Brain microvascular endothelial cell (primary cell): ENCODE measurements around the gene COX14.

Experiments used
- DNase-seq: peaks from one replicate; pipeline ENCODE4 v3.0.0-alpha.2; 2020
- H3K27ac ChIP-seq: fragments of 250-450 bp; sonication (Bioruptor Pico); 2 replicates; pipeline ENCODE4 v1.5.1; 2020; ENCODE audit warnings: mild to moderate bottlenecking, moderate library complexity
- H3K27me3 ChIP-seq: fragments of 250-450 bp; sonication (Bioruptor Pico); replicated peaks from 2 replicates; pipeline ENCODE4 v1.5.1; 2020; ENCODE audit warnings: mild to moderate bottlenecking
- H3K36me3 ChIP-seq: fragments of 250-450 bp; sonication (Bioruptor Pico); replicated peaks from 2 replicates; pipeline ENCODE4 v1.5.1; 2020; ENCODE audit warnings: mild to moderate bottlenecking
- H3K4me3 ChIP-seq: 2 replicates; pipeline ENCODE4 v1.5.1; 2011; ENCODE audit warnings: low read depth, mild to moderate bottlenecking, control low read depth, low read length, moderate library complexity
- in situ Hi-C: cut with HindIII; loops from 2 replicates; pipeline ENCODE4 v1.10.0; 2017; ENCODE audit warnings: low sequenced_read_pairs, low pct_ligation_motif_present
- TF ChIP-seq, protein P1 (sequence below): IDR thresholded peaks from 2 replicates; pipeline ENCODE4 v1.5.1; 2011; ENCODE audit warnings: low read depth, mild to moderate bottlenecking, moderate library complexity, low read length, control low read depth, inconsistent platforms; ENCODE audit errors: missing control alignments

COX14 gene

DNA sequence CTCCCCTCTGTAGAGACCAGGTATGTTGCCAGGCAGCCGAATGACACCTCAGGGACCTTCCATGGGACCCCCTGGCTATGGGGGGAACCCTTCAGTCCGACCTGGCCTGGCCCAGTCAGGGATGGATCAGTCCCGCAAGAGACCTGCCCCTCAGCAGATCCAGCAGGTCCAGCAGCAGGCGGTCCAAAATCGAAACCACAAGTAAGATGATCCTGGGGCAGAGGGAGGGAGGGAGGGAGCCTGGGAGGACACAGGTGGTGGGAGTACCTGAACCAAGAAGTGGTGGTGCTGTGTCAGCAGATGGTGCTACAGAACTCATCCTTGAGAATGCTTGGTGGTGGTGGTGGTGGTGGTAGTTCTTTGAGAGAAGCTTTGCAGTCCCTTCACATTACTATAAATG is 25.9 kb upstream of the COX14 start:
- TF ChIP-seq, protein P1, sequence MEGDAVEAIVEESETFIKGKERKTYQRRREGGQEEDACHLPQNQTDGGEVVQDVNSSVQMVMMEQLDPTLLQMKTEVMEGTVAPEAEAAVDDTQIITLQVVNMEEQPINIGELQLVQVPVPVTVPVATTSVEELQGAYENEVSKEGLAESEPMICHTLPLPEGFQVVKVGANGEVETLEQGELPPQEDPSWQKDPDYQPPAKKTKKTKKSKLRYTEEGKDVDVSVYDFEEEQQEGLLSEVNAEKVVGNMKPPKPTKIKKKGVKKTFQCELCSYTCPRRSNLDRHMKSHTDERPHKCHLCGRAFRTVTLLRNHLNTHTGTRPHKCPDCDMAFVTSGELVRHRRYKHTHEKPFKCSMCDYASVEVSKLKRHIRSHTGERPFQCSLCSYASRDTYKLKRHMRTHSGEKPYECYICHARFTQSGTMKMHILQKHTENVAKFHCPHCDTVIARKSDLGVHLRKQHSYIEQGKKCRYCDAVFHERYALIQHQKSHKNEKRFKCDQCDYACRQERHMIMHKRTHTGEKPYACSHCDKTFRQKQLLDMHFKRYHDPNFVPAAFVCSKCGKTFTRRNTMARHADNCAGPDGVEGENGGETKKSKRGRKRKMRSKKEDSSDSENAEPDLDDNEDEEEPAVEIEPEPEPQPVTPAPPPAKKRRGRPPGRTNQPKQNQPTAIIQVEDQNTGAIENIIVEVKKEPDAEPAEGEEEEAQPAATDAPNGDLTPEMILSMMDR, result no peak
- H3K4me3 ChIP-seq, result peak overlapping the region; percentile 67
- no peaks in the 10 kb centered on the region for H3K27me3 ChIP-seq
- peaks cover 33% of the 10 kb centered on the region for H3K36me3 ChIP-seq
- no peak overlapping the region for H3K27ac ChIP-seq
- in situ Hi-C loops, result no loop called here
- DNase-seq, result no peak

DNA sequence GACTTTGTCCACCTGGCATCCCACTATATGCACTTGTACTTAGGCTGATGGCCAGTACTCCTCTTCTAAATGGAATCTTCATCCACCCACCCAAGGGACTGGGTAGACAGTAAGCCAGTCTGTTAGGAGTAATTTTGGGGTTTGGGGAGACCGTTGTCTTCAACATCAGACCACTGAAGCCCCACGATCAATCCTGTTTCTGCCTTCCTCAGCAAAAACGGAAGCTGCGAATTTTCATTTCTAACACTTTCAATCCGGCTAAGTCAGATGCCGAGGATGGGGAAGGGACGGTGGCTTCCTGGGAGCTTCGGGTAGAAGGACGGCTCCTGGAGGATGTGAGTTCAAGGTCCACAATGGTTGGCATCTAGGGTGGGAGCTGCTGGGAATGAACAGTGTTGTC is 24.9 kb upstream of the COX14 start:
- in situ Hi-C loops, result no loop called here
- no peak overlapping the region for H3K27ac ChIP-seq

DNA sequence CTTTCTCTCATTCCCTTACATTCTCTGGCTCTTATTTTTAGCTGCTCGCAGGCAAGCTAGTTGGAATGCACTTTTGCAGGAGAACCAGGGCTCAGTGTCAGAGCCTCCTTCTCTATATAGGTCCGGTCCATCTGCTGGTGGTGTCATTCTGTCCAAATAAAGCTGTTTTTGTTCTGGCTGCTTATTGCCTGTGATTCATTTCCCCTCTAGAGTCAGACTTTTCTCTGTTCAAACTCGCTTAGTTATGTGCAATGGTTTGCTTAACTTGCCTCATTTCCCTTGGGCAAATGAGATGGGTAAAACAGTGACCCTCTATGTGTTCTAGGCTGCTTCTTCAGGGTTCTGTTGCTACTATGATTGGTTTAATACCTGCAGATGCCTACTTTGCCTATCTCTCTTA is 24.0 kb upstream of the COX14 start:
- DNase-seq, result peak; percentile 60

More for the DNA sequence above, 24.9 kb upstream of the COX14 start:
- no peak for DNase-seq
- H3K4me3 ChIP-seq, result no peak overlapping the region
- TF ChIP-seq, protein P1, result no peak
- no peaks in the 10 kb centered on the region for H3K27me3 ChIP-seq
- H3K36me3 ChIP-seq, result peaks cover 42% of the 10 kb centered on the region

DNA sequence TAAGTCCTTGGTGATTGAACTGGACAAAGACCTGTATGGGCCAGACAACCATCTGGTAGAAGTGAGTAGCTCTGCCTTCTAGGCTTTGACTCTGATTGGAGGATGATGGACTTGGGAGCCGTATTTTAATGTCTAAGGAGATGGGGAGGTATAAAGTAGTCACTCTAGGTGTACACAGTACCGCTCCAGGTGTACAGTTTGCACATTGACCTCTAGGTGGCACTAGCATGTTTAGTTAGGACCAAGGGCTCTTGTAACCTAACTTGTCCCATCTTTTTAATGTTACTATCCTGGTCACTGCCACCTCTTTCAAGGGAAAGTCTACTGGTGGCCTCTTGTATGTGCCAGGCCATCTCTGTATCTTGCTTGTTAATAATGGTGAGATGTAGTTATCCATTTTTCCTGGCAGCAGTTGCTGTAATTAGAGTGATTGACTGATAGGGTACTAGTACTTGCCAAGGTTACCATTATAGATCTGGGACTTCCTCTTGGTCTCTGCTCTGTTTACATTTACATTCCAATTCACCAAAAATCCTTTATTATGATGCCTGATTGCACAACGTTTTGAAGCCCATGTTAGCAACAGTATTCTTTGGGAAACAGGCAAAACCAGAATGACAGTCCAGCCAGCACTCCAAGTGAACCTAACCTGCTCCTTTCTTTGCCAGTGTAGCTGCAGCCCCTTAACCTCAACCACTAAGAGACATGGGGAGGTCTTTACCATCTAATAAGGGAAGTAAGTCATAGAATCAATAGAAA is 23.3 kb upstream of the COX14 start:
- H3K36me3 ChIP-seq, result peaks cover 54% of the 10 kb centered on the region
- H3K27me3 ChIP-seq, result no peaks in the 10 kb centered on the region
- peak overlapping the region; percentile 51 for H3K27ac ChIP-seq
- no peak overlapping the region for H3K4me3 ChIP-seq
- DNase-seq, result peak; percentile 37
- TF ChIP-seq, protein P1, result peak; percentile 88
- in situ Hi-C loops, result no loop called here

More for the DNA sequence above, 24.0 kb upstream of the COX14 start:
- in situ Hi-C loops, result no loop called here
- Histone ChIP-seq H3K36me3 (peaks cover 48% of the 10 kb centered on the region), H3K4me3 (no peak overlapping the region), H3K27ac (peak overlapping the region; percentile 51), H3K27me3 (no peaks in the 10 kb centered on the region)
- TF ChIP-seq, protein P1, result no peak

DNA sequence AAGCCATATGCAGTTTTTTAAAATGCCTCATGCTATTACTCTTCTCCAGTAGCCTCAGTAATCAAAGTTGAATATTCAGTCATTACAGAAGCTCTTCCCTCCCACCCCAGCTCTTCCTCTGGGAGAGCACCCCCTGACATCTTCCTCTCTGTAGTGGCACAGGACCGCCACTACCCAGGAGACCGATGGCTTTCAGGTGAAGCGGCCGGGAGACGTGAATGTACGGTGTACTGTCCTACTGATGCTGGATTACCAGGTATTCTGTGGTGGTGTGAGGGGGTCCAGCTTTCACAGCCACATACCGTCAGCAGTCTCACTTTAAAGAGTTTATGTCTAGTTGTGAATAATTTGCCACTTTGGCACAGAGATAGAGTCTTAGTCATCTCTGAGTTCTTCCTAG is 22.3 kb upstream of the COX14 start:
- TF ChIP-seq, protein P1, result no peak
- no peak for DNase-seq
- peaks cover 63% of the 10 kb centered on the region for H3K36me3 ChIP-seq
- no peak overlapping the region for H3K4me3 ChIP-seq
- H3K27ac ChIP-seq, result no peak overlapping the region
- in situ Hi-C loops, result no loop called here
- no peaks in the 10 kb centered on the region for H3K27me3 ChIP-seq

DNA sequence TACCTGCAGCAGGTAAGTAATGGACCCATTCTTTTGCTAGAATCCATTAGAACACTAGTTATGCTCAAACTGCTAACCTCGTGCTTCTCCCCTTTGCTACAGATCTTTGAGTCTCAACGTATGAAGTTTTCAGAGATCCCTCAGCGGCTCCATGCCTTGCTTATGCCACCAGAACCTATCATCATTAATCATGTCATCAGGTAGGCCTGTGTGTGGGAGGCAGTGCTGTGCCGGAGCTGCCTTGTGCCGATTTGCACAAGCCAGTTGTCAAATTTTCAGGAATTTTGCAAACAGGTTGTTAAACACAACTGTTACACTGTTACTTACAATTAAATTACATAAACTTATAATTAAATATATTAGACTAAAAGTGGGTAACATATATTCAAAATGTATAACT is 21.6 kb upstream of the COX14 start:
- no peaks in the 10 kb centered on the region for H3K27me3 ChIP-seq
- no peak overlapping the region for H3K27ac ChIP-seq
- no peak overlapping the region for H3K4me3 ChIP-seq
- TF ChIP-seq, protein P1, result no peak
- H3K36me3 ChIP-seq, result peaks cover 69% of the 10 kb centered on the region
- DNase-seq, result no peak
- in situ Hi-C loops, result no loop called here
